Activated T-helper 1 cell treated with anti-CD3 and anti-CD28 coated beads, Interleukin-2, amount 50 U/mL, for 16 hours (primary cell): ENCODE results near the gene UIMC1.

ENCODE experiments used
- DNase-seq, 2 donors: peaks; one replicate each; pipeline ENCODE4 v3.0.0-alpha.2; 2020; ENCODE audit warnings: low read depth in 1 of 2, low spot score in 1 of 2

The UIMC1 gene

GRCh38 chr5:176955895-176956294 lies 50.7 kb downstream of the UIMC1 start:
- no peak for DNase-seq

GRCh38 chr5:176954050-176954449 lies 52.5 kb downstream of the UIMC1 start:
- DNase-seq, result no peak

- DNase-seq, result no peak
Measured at GRCh38 chr5:176952531-176953193, 53.9 kb downstream of the UIMC1 start.

GRCh38 chr5:176948458-176948857 lies 58.1 kb downstream of the UIMC1 start:
- no peak for DNase-seq

GRCh38 chr5:176947847-176948246 lies 58.7 kb downstream of the UIMC1 start:
- no peak for DNase-seq

GRCh38 chr5:176944268-176944667 lies 62.3 kb downstream of the UIMC1 start:
- DNase-seq, result no peak

- no peak for DNase-seq
Measured at GRCh38 chr5:176943816-176944215, 62.8 kb downstream of the UIMC1 start.

- DNase-seq, result no peak
Measured at GRCh38 chr5:176941951-176942350, 64.6 kb downstream of the UIMC1 start.

- DNase-seq, result no peak
Measured at GRCh38 chr5:176938472-176938871, 68.1 kb downstream of the UIMC1 start.

- no peak for DNase-seq
Measured at GRCh38 chr5:176935017-176935416, 71.6 kb downstream of the UIMC1 start.

GRCh38 chr5:176934309-176934930 lies 72.2 kb downstream of the UIMC1 start:
- DNase-seq, result no peak

- DNase-seq, result no peak
Measured at GRCh38 chr5:176929654-176930053, 76.9 kb downstream of the UIMC1 start.

- no peak for DNase-seq
Measured at GRCh38 chr5:176927562-176927961, 79.0 kb downstream of the UIMC1 start.

- DNase-seq, result no peak
Measured at GRCh38 chr5:176922817-176923216, 83.8 kb downstream of the UIMC1 start.

- no peak for DNase-seq
Measured at GRCh38 chr5:176921714-176922113, 84.9 kb downstream of the UIMC1 start.

GRCh38 chr5:176918613-176919012 lies 88.0 kb downstream of the UIMC1 start:
- DNase-seq, result no peak

GRCh38 chr5:176916337-176916736 lies 90.2 kb downstream of the UIMC1 start:
- DNase-seq, result no peak

- no peak for DNase-seq
Measured at GRCh38 chr5:176915906-176916305, 90.7 kb downstream of the UIMC1 start.

GRCh38 chr5:176912115-176912514 lies 94.5 kb downstream of the UIMC1 start:
- DNase-seq, result no peak

- DNase-seq, result no peak
Measured at GRCh38 chr5:176908675-176909368, 97.8 kb downstream of the UIMC1 start.

- DNase-seq, result no peak
Measured at GRCh38 chr5:176906796-176907195, 99.8 kb downstream of the UIMC1 start.

GRCh38 chr5:176906126-176906525 lies 100.5 kb downstream of the UIMC1 start:
- no peak for DNase-seq
